ENCODE measurements around the gene FGF13. TPM values are rescaled to one million over a fixed set of nuclear protein-coding genes. Genes with fewer than 3 reads are reported as not detected.

FGF13 gene
- total RNA-seq, 2 donors from 2014 or later: 1.6 to 2.1 TPM

- Histone ChIP-seq H3K4me1 (no peaks in the 10 kb centered on the region), H3K27ac (no peak overlapping the region), H3K9me3 (no peaks in the 10 kb centered on the region), H3K4me3 (no peak overlapping the region), H3K27me3 (no peaks in the 10 kb centered on the region), H3K36me3 (no peaks in the 10 kb centered on the region), H3K9ac (ENCODE audit: low read depth in 2 of 2, low read length in 2 of 2) (no peak overlapping the region)
- intact Hi-C loops (cut with DNase I): no loop called here
- no peak for TF ChIP-seq CTCF (IDR thresholded peaks at IDR 0.05)
- DNase-seq: no peak
These were observed 18.9 kb downstream of the FGF13 start for GRCh38 chrX:138692591-138692990.

- no peaks in the 10 kb centered on the region for H3K36me3 ChIP-seq
- no peaks in the 10 kb centered on the region for H3K4me1 ChIP-seq
- intact Hi-C loops (cut with DNase I): no loop called here
- no peak overlapping the region for H3K27ac ChIP-seq
- no peak for TF ChIP-seq CTCF (IDR thresholded peaks at IDR 0.05)
- H3K27me3 ChIP-seq: no peaks in the 10 kb centered on the region
- H3K9ac ChIP-seq (ENCODE audit: low read depth in 2 of 2, low read length in 2 of 2): no peak overlapping the region
- no peak for DNase-seq
- H3K4me3 ChIP-seq: no peak overlapping the region
- no peaks in the 10 kb centered on the region for H3K9me3 ChIP-seq
These were observed 20.3 kb downstream of the FGF13 start for GRCh38 chrX:138691186-138691585.

DNA sequence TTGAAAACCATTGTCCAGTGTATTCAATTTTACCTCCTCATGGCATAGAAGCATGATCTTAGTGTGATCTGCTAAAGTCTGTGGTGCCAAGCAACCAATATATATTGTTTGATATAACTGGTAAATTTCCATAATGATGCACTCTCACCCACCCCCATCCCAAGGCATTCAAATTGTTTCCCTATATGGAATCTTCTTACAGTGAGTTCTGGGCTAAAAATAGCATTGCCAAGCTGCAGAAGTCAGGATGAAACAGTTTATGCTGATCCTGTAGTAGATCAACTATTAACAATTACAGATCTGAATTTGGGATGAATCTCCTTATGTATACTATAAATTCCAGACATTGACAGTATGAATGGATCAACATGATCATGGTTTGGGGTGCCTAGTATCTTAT is 20.9 kb downstream of the FGF13 start:
- no peak for DNase-seq
- Histone ChIP-seq H3K4me1 (no peaks in the 10 kb centered on the region), H3K27ac (no peak overlapping the region), H3K9ac (ENCODE audit: low read depth in 2 of 2, low read length in 2 of 2) (no peak overlapping the region), H3K4me3 (no peak overlapping the region), H3K27me3 (no peaks in the 10 kb centered on the region), H3K36me3 (no peaks in the 10 kb centered on the region), H3K9me3 (no peaks in the 10 kb centered on the region)
- no peak for TF ChIP-seq CTCF (IDR thresholded peaks at IDR 0.05)
- intact Hi-C loops (cut with DNase I): no loop called here

DNA sequence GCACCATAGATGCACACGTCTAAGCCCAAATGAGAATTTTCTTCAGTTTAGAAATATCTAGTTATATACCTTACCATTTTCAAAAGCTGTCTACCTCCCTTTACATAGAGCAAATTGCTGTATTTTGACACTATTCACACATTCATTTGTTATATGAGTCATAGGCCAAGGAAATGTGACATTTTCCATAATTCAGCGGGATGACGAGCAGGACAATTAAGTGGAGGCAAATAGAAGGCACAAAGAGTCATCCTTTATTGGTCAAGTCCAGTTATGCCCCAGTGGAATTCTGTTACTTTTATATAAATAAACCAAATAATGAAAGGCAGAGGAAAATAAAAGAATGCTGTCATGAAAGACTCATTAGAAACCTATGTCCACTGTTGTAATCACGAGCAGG is 27.9 kb downstream of the FGF13 start:
- Histone ChIP-seq H3K4me3 (no peak overlapping the region), H3K9ac (ENCODE audit: low read depth in 2 of 2, low read length in 2 of 2) (no peak overlapping the region), H3K27me3 (no peaks in the 10 kb centered on the region), H3K36me3 (no peaks in the 10 kb centered on the region), H3K27ac (no peak overlapping the region), H3K9me3 (no peaks in the 10 kb centered on the region), H3K4me1 (no peaks in the 10 kb centered on the region)
- intact Hi-C loops (cut with DNase I): no loop called here
- DNase-seq: no peak
- TF ChIP-seq CTCF (IDR thresholded peaks at IDR 0.05): no peak

DNA sequence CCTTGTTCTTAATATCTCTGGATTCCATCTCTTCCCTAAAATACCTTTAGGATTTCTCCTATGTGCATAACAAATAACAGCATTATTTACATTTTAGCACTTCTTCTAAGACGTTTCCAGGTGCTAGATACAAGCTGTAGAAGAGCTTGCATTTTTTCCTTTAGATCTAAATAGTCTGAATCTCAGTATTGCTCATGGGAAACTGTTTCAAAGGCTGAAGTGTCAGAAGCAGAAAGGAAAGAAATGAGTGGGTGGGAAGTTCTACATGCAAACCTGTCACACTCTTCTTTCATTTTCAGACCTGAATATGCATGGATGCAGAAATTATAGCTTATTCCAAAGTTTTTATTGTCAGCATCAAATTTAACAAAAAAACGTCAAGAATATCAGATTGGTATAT is 41.8 kb downstream of the FGF13 start:
- H3K4me1 ChIP-seq: no peaks in the 10 kb centered on the region
- intact Hi-C loops (cut with DNase I): no loop called here
- DNase-seq: no peak
- H3K4me3 ChIP-seq: no peak overlapping the region
- H3K9me3 ChIP-seq: no peaks in the 10 kb centered on the region
- no peak overlapping the region for H3K9ac ChIP-seq (ENCODE audit: low read depth in 2 of 2, low read length in 2 of 2)
- no peak overlapping the region for H3K27ac ChIP-seq
- no peaks in the 10 kb centered on the region for H3K27me3 ChIP-seq
- no peaks in the 10 kb centered on the region for H3K36me3 ChIP-seq
- no peak for TF ChIP-seq CTCF (IDR thresholded peaks at IDR 0.05)

DNA sequence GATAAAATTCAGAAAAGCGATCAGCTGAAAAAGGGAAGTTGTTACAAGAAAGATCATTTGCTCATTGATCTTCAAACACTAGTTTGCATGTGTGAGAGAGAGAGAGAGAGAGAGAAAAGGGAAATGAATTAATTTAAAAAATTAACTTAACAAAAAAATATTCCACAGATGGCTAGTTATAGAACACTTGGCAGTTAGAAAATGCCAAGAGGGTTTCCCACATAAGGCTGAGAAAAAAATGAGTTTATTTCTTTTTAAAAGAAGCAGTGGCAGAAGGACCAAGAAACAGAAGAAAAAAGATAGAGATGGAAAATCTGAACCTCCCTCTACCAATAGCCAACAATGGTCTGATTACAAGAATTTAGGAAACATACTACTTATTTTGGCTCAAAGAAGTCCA is 47.1 kb downstream of the FGF13 start:
- Histone ChIP-seq H3K27me3 (no peaks in the 10 kb centered on the region), H3K9me3 (no peaks in the 10 kb centered on the region), H3K27ac (no peak overlapping the region), H3K9ac (ENCODE audit: low read depth in 2 of 2, low read length in 2 of 2) (no peak overlapping the region), H3K36me3 (no peaks in the 10 kb centered on the region), H3K4me1 (no peaks in the 10 kb centered on the region), H3K4me3 (no peak overlapping the region)
- no peak for TF ChIP-seq CTCF (IDR thresholded peaks at IDR 0.05)
- intact Hi-C loops (cut with DNase I): no loop called here
- DNase-seq: no peak

Data from colonic mucosa (tissue), 4 donors.